Glutamatergic neuron (in vitro differentiated cells): Measurements from ENCODE around the gene KRT6B. TPM values are rescaled to one million over a fixed set of nuclear protein-coding genes. Genes with fewer than 3 reads are reported as not detected.

Source experiments
- DNase-seq: peaks from one replicate; pipeline ENCODE4 v3.0.0; 2022
- H3K27ac Mint-ChIP-seq: one replicate; pipeline ENCODE4 v1.8.0; 2020; ENCODE audit warnings: mild to moderate bottlenecking, mixed read lengths, inconsistent platforms; ENCODE audit not compliant: unreplicated experiment
- H3K27me3 Mint-ChIP-seq: one replicate; pipeline ENCODE4 v1.8.0; 2020; ENCODE audit warnings: mild to moderate bottlenecking, moderate library complexity, mixed read lengths, inconsistent platforms; ENCODE audit not compliant: unreplicated experiment
- H3K36me3 Mint-ChIP-seq: one replicate; pipeline ENCODE4 v1.8.0; 2020; ENCODE audit warnings: mild to moderate bottlenecking, mixed read lengths, inconsistent platforms; ENCODE audit not compliant: unreplicated experiment
- H3K4me1 Mint-ChIP-seq: one replicate; pipeline ENCODE4 v1.8.0; 2020; ENCODE audit warnings: mild to moderate bottlenecking, low read depth, mixed read lengths, inconsistent platforms; ENCODE audit not compliant: unreplicated experiment
- H3K4me3 Mint-ChIP-seq: one replicate; pipeline ENCODE4 v1.8.0; 2020; ENCODE audit warnings: mild to moderate bottlenecking, mixed read lengths, inconsistent platforms; ENCODE audit not compliant: unreplicated experiment
- H3K9me3 Mint-ChIP-seq: one replicate; pipeline ENCODE4 v1.8.0; 2020; ENCODE audit warnings: mild to moderate bottlenecking, moderate library complexity, mixed read lengths, inconsistent platforms; ENCODE audit not compliant: unreplicated experiment
- total RNA-seq: library from RNA; stranded (reverse); fragmentation: NEBNext Ultra II Directional; extraction: Animal tissue kit (Norgen Biotek cat#: 25700); gene quantifications from one replicate; pipeline ENCODE4 v1.2.1, GENCODE V29; 2021; ENCODE audit not compliant: unreplicated experiment
- TF ChIP-seq, protein P1 (sequence below): fragments of 200-600 bp; sonication (generic); IDR thresholded peaks from one replicate; pipeline ENCODE4 v1.5.0; 2021; ENCODE audit not compliant: partially characterized antibody, unreplicated experiment

KRT6B gene
- total RNA-seq, 1 donor from 2014 or later, result not detected

DNA sequence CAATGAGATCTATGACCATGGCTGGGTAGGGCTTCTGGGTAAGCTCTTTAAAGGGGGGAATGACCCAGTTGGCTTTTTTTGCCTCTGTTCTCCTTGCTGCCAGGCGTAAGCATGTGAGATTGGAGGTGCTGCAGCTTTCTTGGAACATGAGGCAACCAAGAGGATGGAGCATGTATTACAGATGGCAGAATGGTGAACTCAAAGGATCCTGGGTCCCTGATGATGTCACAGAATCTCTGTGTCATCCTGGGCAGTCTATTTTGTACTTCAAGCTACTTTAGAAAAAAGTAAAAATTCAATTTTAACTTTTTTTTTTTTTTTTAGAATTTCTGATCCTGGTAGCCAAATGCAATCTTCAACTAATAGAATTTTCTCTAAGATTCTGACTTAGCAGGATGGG is 53.8 kb downstream of the KRT6B start:
- peaks cover 5% of the 10 kb centered on the region for H3K27me3 Mint-ChIP-seq
- no peak for DNase-seq
- no peak overlapping the region for H3K27ac Mint-ChIP-seq

DNA sequence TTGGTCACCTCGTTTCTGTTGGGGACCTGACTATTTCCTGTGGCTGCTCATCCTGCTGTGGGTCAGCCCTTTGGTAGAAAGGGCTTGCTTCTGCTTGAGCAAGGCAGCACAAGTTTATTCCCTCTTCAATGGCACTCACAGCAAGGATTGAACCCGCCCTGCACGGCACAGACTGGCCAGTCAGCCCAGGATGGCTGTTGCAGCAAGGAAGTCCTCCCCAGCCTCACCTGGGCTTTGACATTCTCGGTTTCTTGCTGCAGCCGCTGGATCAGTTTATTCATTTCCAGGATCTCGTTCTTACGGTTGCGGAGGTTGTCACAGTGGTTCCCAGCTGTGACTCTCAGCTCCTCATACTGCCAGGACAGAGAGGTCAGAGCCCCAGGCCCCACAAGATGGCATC is 55.3 kb downstream of the KRT6B start:
- no peak for DNase-seq
- Mint-ChIP-seq H3K27ac (no peak overlapping the region), H3K27me3 (peaks cover 5% of the 10 kb centered on the region), H3K9me3 (peaks cover 4% of the 10 kb centered on the region), H3K4me1 (no peaks in the 10 kb centered on the region), H3K4me3 (no peak overlapping the region), H3K36me3 (no peaks in the 10 kb centered on the region)
- TF ChIP-seq, protein P1, sequence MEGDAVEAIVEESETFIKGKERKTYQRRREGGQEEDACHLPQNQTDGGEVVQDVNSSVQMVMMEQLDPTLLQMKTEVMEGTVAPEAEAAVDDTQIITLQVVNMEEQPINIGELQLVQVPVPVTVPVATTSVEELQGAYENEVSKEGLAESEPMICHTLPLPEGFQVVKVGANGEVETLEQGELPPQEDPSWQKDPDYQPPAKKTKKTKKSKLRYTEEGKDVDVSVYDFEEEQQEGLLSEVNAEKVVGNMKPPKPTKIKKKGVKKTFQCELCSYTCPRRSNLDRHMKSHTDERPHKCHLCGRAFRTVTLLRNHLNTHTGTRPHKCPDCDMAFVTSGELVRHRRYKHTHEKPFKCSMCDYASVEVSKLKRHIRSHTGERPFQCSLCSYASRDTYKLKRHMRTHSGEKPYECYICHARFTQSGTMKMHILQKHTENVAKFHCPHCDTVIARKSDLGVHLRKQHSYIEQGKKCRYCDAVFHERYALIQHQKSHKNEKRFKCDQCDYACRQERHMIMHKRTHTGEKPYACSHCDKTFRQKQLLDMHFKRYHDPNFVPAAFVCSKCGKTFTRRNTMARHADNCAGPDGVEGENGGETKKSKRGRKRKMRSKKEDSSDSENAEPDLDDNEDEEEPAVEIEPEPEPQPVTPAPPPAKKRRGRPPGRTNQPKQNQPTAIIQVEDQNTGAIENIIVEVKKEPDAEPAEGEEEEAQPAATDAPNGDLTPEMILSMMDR, result no peak

More for the DNA sequence above, 53.8 kb downstream of the KRT6B start:
- TF ChIP-seq, protein P1, result no peak
- Mint-ChIP-seq H3K4me3 (no peak overlapping the region), H3K9me3 (peaks cover 9% of the 10 kb centered on the region), H3K36me3 (no peaks in the 10 kb centered on the region), H3K4me1 (peaks cover 5% of the 10 kb centered on the region)

Other genes starting within 250 kb of the KRT6B start
- gene KRT7, start 218.9 kb downstream of the KRT6B start, total RNA-seq, result not detected
- gene KRT86, start 177.5 kb downstream of the KRT6B start, total RNA-seq, result not detected
- gene KRT81, start 160.6 kb downstream of the KRT6B start, total RNA-seq, result not detected
- gene KRT83, start 130.7 kb downstream of the KRT6B start, total RNA-seq, result not detected
- not detected for gene KRT85, start 84.7 kb downstream of the KRT6B start, total RNA-seq
- gene KRT84, start 66.5 kb downstream of the KRT6B start, total RNA-seq, result not detected
- gene KRT82, start 45.8 kb downstream of the KRT6B start, total RNA-seq, result not detected
- not detected for gene KRT75, start 17.8 kb downstream of the KRT6B start, total RNA-seq
- not detected for gene KRT6C, start 21.7 kb upstream of the KRT6B start, total RNA-seq
- not detected for gene KRT6A, start 41.1 kb upstream of the KRT6B start, total RNA-seq
- gene KRT5, start 68.2 kb upstream of the KRT6B start, total RNA-seq, result not detected
- gene KRT71, start 101.0 kb upstream of the KRT6B start, total RNA-seq, result not detected
- gene KRT74, start 121.7 kb upstream of the KRT6B start, total RNA-seq, result not detected
- gene KRT72, start 149.3 kb upstream of the KRT6B start, total RNA-seq, result not detected
- not detected for gene KRT73, start 166.4 kb upstream of the KRT6B start, total RNA-seq
- gene KRT2, start 200.1 kb upstream of the KRT6B start, total RNA-seq, result not detected
- not detected for gene KRT1, start 228.3 kb upstream of the KRT6B start, total RNA-seq